Adrenal gland (tissue), 12 donors: ENCODE data around the gene TPST1. TPM values are rescaled to one million over a fixed set of nuclear protein-coding genes. Genes with fewer than 3 reads are reported as not detected.
"Not testable (repeated sequence)": the region's sequence is repeated elsewhere in the genome, so short reads cannot be mapped to it uniquely, and the experiment has no call there.

ENCODE experiments used
- DNase-seq, 7 donors: peaks; one replicate each; pipeline ENCODE4 v3.0.0-alpha.2; 2019 to 2020
- H3K27ac ChIP-seq, 5 donors: fragments of 200-600 bp; sonication (generic) in 4 of 5; 1 replicate in 3 of 5; 2 replicates in 2 of 5; pipeline versions ENCODE4 v1.5.1 to v1.8.0; 2016 to 2020; ENCODE audit warnings: mild to moderate bottlenecking in 1 of 5
- H3K27me3 ChIP-seq: fragments of 200-600 bp; 2 replicates; pipeline ENCODE4 v1.8.0; 2021
- H3K36me3 ChIP-seq, 2 donors: fragments of 200-600 bp; replicated peaks in 1 of 2; 1 replicate in 1 of 2; 2 replicates in 1 of 2; pipeline versions ENCODE4 v1.5.1 to v1.8.0; 2018 to 2022
- H3K4me1 ChIP-seq, 2 donors: fragments of 200-600 bp; replicated peaks in 1 of 2; 1 replicate in 1 of 2; 2 replicates in 1 of 2; pipeline versions ENCODE4 v1.5.1 to v1.8.0; 2018 to 2021
- H3K4me3 ChIP-seq, 4 donors: fragments of 200-600 bp; sonication (generic) in 3 of 4; one replicate each; pipeline ENCODE4 v1.5.1; 2016 to 2018
- H3K9me3 ChIP-seq, 3 donors: fragments of 200-600 bp; sonication (generic) in 1 of 3; replicated peaks in 1 of 3; 1 replicate in 2 of 3; 2 replicates in 1 of 3; pipeline versions ENCODE4 v1.5.1 to v1.8.0; 2016 to 2021
- POLR2A ChIP-seq, 2 donors: fragments of 450-650 bp; IDR thresholded peaks; one replicate each; pipeline ENCODE4 v1.6.1; 2017; ENCODE audit warnings: antibody characterized with exemption in 2 of 2, mild to moderate bottlenecking in 2 of 2, moderate library complexity in 1 of 2
- WGBS, 4 donors: extraction: QIAGEN DNeasy Blood & Tissue Kit in 2 of 4; methylation state at CpG; one replicate each; pipeline versions ENCODE4 v1.1.5 to v1.1.7; 2013 to 2017; 5-methylcytosine and 5-hydroxymethylcytosine counted together
- intact Hi-C, 2 donors: fragments of 100-400 bp; cut with DNase I; formaldehyde crosslinking; loops; one replicate each; pipeline versions ENCODE4 v1.14.1 to v1.15.0; 2022 to 2023
- polyA plus RNA-seq, 3 donors: library from polyadenylated mRNA; stranded (reverse); fragments of 200-250 nt in 2 of 3; fragments of 350-450 nt in 1 of 3; fragmentation: Illumina TruSeq in 1 of 3; extraction: RNeasy Lipid Tissue Mini Kit (QIAGEN cat#74804) in 1 of 3; gene quantifications; one replicate each; pipeline ENCODE4 v1.2.3, GENCODE V29; 2013 to 2014
- total RNA-seq, 9 donors: library from RNA; depleted of rRNA in 4 of 9; stranded (reverse); fragments of >200 nt in 4 of 9; fragments of 120-200 nt in 1 of 9; fragmentation: NEBNext Ultra II Directional in 1 of 9; extraction: Animal tissue kit (Norgen Biotek cat#: 25700) in 1 of 9; gene quantifications; one replicate each; pipeline versions ENCODE4 v1.1.0 to v1.2.4, GENCODE V29; 2013 to 2023
- TF ChIP-seq, protein P1 (sequence below), 6 experiments: fragments of 450-650 bp in 4 of 6; fragments of 200-600 bp in 2 of 6; sonication (generic) in 1 of 6; IDR thresholded peaks; 1 replicate in 5 of 6; 2 replicates in 1 of 6; pipeline versions ENCODE4 v1.5.1 to v1.8.0; 2016 to 2021; ENCODE audit warnings: antibody characterized with exemption in 6 of 6, mild to moderate bottlenecking in 2 of 6, moderate library complexity in 1 of 6
- donor health status: healthy with polysubstance abuse.
- donor health status: Bipolar disorder and iron deficiency.
- donor health status: DM: yes; HTN: yes; CAD: no.
- donor health status: DM: no; HTN: no; CAD: no.
- donor health status: DM: no; HTN: no; CAD: no.
- donor health status: DM: yes; HTN: yes; CAD: no.

Gene TPST1
- total and polyA plus RNA-seq, 12 donors, result 6.8 to 70.2 (median 27.2) TPM

DNA sequence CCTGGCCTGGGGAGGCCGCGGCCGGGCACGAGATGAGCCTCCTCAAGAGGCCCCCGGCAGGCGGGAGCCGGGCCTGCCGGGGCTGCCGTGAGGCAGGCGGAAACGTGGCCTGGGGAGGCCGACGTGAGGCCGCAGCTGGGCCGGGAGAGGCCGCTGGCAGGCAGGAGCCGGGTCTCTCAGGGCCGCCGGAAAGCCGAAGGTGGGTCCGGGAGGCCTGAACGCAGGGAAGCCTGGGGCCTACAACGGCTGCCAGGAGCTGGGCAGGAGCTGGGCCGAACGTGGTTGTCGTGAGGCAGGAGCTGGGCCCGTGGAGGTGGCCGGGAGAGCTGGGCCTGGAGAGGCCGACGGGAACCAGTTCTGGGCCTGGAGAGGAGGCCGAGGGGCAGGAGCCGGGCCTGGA is 171.9 kb downstream of the TPST1 start:
- TF ChIP-seq POLR2A (IDR thresholded peaks at IDR 0.05), result no peak
- TF ChIP-seq, protein P1, sequence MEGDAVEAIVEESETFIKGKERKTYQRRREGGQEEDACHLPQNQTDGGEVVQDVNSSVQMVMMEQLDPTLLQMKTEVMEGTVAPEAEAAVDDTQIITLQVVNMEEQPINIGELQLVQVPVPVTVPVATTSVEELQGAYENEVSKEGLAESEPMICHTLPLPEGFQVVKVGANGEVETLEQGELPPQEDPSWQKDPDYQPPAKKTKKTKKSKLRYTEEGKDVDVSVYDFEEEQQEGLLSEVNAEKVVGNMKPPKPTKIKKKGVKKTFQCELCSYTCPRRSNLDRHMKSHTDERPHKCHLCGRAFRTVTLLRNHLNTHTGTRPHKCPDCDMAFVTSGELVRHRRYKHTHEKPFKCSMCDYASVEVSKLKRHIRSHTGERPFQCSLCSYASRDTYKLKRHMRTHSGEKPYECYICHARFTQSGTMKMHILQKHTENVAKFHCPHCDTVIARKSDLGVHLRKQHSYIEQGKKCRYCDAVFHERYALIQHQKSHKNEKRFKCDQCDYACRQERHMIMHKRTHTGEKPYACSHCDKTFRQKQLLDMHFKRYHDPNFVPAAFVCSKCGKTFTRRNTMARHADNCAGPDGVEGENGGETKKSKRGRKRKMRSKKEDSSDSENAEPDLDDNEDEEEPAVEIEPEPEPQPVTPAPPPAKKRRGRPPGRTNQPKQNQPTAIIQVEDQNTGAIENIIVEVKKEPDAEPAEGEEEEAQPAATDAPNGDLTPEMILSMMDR (IDR thresholded peaks at IDR 0.05), result no peak
- Histone ChIP-seq H3K9me3 (no peaks in the 10 kb centered on the region), H3K36me3 (no peaks in the 10 kb centered on the region), H3K27me3 (no peaks in the 10 kb centered on the region), H3K4me1 (peaks cover 0 to 5% of the 10 kb centered on the region in 2 donors), H3K27ac (no peak overlapping the region), H3K4me3 (no peak overlapping the region)
- 96 to 99% (median 97%) methylated on average over 21 to 32 of the region's 32 CpGs for WGBS, 4 donors
- no peak for DNase-seq
- intact Hi-C loops, result no loop called here

DNA sequence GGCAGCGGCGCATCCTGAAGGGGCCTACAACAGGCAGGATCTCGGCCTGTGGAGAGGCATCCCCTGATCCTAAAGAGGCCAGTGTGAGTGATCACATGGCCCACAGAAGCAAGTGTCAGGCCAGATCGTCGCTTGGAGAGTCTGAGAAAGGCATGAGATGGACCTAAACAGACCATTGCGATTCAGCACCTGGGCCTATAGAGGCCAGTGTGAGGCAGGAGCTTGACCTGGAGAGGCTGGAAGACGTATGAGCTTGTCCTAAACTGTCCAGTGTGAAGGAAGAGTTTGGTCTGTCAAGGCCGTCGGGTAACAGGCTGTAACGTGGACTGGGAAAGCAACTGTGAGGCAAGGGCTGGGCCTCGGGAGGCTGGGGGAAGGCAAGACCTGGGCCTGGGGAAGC is 172.6 kb downstream of the TPST1 start:
- Histone ChIP-seq H3K4me3 (no peak overlapping the region), H3K27ac (no peak overlapping the region), H3K9me3 (no peaks in the 10 kb centered on the region), H3K4me1 (peaks cover 0 to 5% of the 10 kb centered on the region in 2 donors), H3K36me3 (no peaks in the 10 kb centered on the region), H3K27me3 (no peaks in the 10 kb centered on the region)
- 87 to 94% (median 91%) methylated on average over 7 to 11 of the region's 11 CpGs for WGBS, 4 donors
- TF ChIP-seq, protein P1 (IDR thresholded peaks at IDR 0.05), result no peak
- no peak for TF ChIP-seq POLR2A (IDR thresholded peaks at IDR 0.05)
- intact Hi-C loops, result no loop called here
- no peak for DNase-seq

DNA sequence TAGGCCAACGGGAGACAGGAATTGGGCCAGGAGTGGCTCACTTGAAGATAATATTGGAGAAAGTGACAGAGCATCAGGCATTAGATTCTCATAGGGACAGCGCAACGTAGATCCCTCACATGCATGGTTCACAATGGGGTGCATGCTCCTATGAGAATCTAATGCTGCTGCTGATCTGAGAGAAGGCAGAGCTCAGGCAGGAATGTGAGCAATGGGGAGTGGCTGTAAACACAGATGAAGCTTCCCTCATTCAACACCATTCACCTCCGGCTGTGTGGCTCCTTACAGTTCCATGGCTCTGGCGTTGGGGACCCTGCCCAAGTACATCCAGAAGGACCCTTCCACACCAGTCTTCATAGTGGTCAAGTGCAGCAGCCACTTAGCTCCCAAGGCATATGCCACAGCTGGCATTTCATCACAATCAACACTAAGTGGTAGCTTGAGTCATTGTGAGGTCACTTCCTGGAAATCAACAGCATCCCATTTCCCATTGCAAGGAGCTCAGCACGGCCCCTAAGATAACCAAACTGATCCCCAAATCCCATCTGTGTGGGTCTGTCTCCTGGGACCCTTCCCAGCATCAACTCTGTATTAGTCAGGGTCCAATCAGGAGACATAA is 174.5 kb downstream of the TPST1 start:
- peaks cover 0 to 5% of the 10 kb centered on the region in 2 donors for H3K4me1 ChIP-seq
- DNase-seq, result no peak
- H3K27ac ChIP-seq, result no peak overlapping the region
- H3K27me3 ChIP-seq, result no peaks in the 10 kb centered on the region
- no peaks in the 10 kb centered on the region for H3K36me3 ChIP-seq
- TF ChIP-seq, protein P1 (IDR thresholded peaks at IDR 0.05), result no peak
- TF ChIP-seq POLR2A (IDR thresholded peaks at IDR 0.05), result no peak
- intact Hi-C loops, result no loop called here
- no peaks in the 10 kb centered on the region for H3K9me3 ChIP-seq
- no peak overlapping the region for H3K4me3 ChIP-seq
- WGBS, 4 donors, result 96 to 99% (median 97%) methylated on average over 6 of the region's 6 CpGs

DNA sequence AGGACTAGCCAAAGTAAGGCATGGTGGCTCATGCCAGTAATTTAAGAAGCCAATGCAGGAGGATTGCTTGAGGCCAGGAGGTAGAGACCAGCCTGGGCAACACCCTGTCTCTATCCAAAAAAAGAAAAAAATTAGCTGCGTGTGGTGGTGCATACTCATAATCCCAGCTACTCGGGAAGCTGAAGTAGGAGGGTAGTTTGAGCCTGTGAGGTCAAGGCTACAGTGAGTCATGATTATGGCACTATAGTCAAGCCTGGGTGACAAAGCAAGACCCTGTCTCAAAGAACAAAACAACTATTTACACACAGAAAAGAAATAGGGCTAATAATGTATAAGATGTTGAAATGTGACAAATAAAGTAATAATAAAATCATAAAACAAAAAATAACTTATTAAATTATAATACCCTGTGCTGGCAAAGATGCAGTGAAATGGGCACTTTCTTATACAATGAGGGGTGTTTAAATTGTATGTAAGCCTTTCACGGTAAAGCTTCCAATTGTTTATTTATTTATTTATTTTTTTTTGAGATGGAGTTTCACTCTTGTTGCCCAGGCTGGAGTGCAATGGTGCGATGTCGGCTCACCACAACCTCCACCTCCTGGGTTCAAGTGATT is 175.2 kb downstream of the TPST1 start:
- H3K36me3 ChIP-seq, result no peaks in the 10 kb centered on the region
- H3K4me1 ChIP-seq, result peaks cover 0 to 4% of the 10 kb centered on the region in 2 donors
- no peak for DNase-seq
- H3K4me3 ChIP-seq, result no peak overlapping the region
- no peak for TF ChIP-seq POLR2A (IDR thresholded peaks at IDR 0.05)
- TF ChIP-seq, protein P1 (IDR thresholded peaks at IDR 0.05), result no peak
- intact Hi-C loops, result no loop called here
- H3K9me3 ChIP-seq, result no peaks in the 10 kb centered on the region
- H3K27ac ChIP-seq, result no peak overlapping the region
- H3K27me3 ChIP-seq, result no peaks in the 10 kb centered on the region
- 83 to 88% (median 87%) methylated on average over 4 to 5 of the region's 5 CpGs for WGBS, 4 donors

DNA sequence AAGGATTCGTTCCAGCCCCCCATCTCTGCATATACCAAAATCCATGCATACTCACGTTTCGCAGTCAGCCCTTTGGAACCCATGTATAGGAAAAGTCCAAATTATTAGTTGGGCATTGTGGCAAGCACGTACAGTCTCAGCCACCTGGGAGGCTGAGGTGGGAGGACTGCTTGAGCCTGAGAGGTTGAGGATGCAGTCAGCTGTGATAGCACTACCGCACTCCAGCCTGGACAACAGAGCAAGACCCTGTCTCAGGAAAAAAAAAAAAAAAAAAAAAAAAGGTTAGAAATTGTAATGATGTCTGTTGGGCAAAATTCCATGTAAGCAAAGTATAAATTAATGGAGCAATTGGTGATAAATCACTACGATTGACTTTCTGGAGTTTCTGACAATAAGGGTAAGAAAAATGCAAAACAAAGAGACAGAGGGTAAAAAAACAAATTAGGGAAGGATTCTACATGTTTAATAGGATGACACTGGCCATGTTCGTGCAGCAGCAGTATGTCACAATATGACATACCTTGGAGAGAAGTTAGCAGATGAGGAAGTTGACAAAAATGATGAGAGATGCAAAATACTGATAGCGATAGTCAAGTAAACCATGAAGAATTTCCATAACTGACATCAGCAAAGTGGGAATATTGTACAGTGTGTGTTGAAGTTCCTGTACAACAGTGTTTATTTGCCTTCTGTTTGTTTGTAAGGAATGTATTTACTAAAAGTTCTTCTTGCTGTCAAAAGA is 177.2 kb downstream of the TPST1 start:
- WGBS, 4 donors, result 88 to 91% (median 91%) methylated on average over 8 of the region's 8 CpGs
- H3K36me3 ChIP-seq, H3K9me3 ChIP-seq, DNase-seq, H3K4me1 ChIP-seq, intact Hi-C loops, H3K27ac ChIP-seq, H3K27me3 ChIP-seq, H3K4me3 ChIP-seq: not testable (repeated sequence)

DNA sequence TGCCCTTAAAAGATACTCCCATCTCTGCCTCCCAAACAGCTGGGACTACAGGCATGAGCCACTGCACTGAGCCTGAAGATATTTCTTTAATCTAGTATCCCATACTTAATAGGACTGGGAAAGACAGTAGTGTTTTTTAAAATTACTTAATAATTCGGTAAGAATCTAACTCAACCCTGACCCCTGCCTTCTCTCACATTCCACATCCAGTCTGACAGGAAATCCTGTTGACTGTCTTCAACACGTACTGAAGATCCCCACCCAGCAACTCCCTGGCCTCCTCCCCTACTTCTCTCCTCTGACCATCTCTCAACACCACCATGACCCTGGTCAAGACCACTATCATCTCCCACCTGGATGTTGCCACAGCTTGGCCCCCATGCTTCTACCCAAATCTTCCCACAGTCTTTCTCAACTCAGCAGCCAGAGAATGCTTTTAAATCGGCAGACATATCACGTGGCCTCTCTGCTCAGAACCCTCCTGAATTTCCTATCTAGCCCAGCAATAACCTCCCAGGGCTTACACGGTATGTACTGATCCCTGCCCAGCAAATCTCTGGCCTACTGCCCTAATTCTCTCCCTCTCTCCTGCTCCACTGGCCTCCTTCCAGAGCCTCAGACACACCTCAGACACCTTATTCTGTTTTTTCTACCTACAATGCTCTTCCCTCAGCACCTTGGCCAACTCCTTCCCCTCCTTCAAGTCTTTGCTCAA is 180.2 kb downstream of the TPST1 start:
- intact Hi-C loops, H3K36me3 ChIP-seq, H3K4me1 ChIP-seq, H3K27ac ChIP-seq, H3K27me3 ChIP-seq, DNase-seq, H3K4me3 ChIP-seq, H3K9me3 ChIP-seq: not testable (repeated sequence)
- WGBS, 4 donors, result 58 to 73% (median 65%) methylated on average over 5 of the region's 5 CpGs
